ENCODE data around the gene PMM2. TPM values are rescaled to one million over a fixed set of nuclear protein-coding genes. Genes with fewer than 3 reads are reported as not detected.
"Not testable (repeated sequence)": the region's sequence is repeated elsewhere in the genome, so short reads cannot be mapped to it uniquely, and the experiment has no call there.

Gene PMM2
- total RNA-seq, 1 donor from 2014 or later: 82.9 TPM

- H3K27me3 Mint-ChIP-seq (ENCODE audit: insufficient read depth): no peaks in the 10 kb centered on the region
- H3K9me3 Mint-ChIP-seq: no peaks in the 10 kb centered on the region
- no peaks in the 10 kb centered on the region for H3K36me3 Mint-ChIP-seq (ENCODE audit: low read depth)
Observed at GRCh38 chr16:8764525-8765250, 33.0 kb upstream of the PMM2 start.

GRCh38 chr16:8767176-8767575, 30.5 kb upstream of the PMM2 start:
- H3K27me3 Mint-ChIP-seq (ENCODE audit: insufficient read depth): no peaks in the 10 kb centered on the region

More at GRCh38 chr16:8764525-8765250, 33.0 kb upstream of the PMM2 start:
- DNase-seq (ENCODE audit: low spot score): no peak
- Mint-ChIP-seq H3K4me3 (no peak overlapping the region), H3K27ac (no peak overlapping the region), H3K4me1 (ENCODE audit: low read depth) (no peaks in the 10 kb centered on the region)
- intact Hi-C loops (cut with micrococcal nuclease): no loop called here

GRCh38 chr16:8768283-8768682, 29.4 kb upstream of the PMM2 start:
- no peaks in the 10 kb centered on the region for H3K27me3 Mint-ChIP-seq (ENCODE audit: insufficient read depth)
- DNase-seq (ENCODE audit: low spot score): no peak
- intact Hi-C loops (cut with micrococcal nuclease): no loop called here
- no peak overlapping the region for H3K4me3 Mint-ChIP-seq
- H3K9me3 Mint-ChIP-seq: no peaks in the 10 kb centered on the region
- H3K4me1 Mint-ChIP-seq (ENCODE audit: low read depth): no peaks in the 10 kb centered on the region
- H3K36me3 Mint-ChIP-seq (ENCODE audit: low read depth): no peaks in the 10 kb centered on the region
- H3K27ac Mint-ChIP-seq: no peak overlapping the region

More at GRCh38 chr16:8767176-8767575, 30.5 kb upstream of the PMM2 start:
- H3K36me3 Mint-ChIP-seq (ENCODE audit: low read depth): no peaks in the 10 kb centered on the region
- H3K9me3 Mint-ChIP-seq: no peaks in the 10 kb centered on the region
- no peaks in the 10 kb centered on the region for H3K4me1 Mint-ChIP-seq (ENCODE audit: low read depth)
- intact Hi-C loops (cut with micrococcal nuclease): no loop called here
- H3K4me3 Mint-ChIP-seq: no peak overlapping the region
- H3K27ac Mint-ChIP-seq: no peak overlapping the region
- no peak for DNase-seq (ENCODE audit: low spot score)

GRCh38 chr16:8768692-8769091, 28.9 kb upstream of the PMM2 start:
- H3K9me3 Mint-ChIP-seq: no peaks in the 10 kb centered on the region
- H3K4me3 Mint-ChIP-seq: no peak overlapping the region
- no peak overlapping the region for H3K27ac Mint-ChIP-seq
- no peaks in the 10 kb centered on the region for H3K36me3 Mint-ChIP-seq (ENCODE audit: low read depth)
- H3K4me1 Mint-ChIP-seq (ENCODE audit: low read depth): no peaks in the 10 kb centered on the region
- H3K27me3 Mint-ChIP-seq (ENCODE audit: insufficient read depth): no peaks in the 10 kb centered on the region
- intact Hi-C loops (cut with micrococcal nuclease): no loop called here
- no peak for DNase-seq (ENCODE audit: low spot score)

- no peaks in the 10 kb centered on the region for H3K4me1 Mint-ChIP-seq (ENCODE audit: low read depth)
- intact Hi-C loops (cut with micrococcal nuclease): no loop called here
- no peaks in the 10 kb centered on the region for H3K9me3 Mint-ChIP-seq
- H3K27ac Mint-ChIP-seq: no peak overlapping the region
- H3K4me3 Mint-ChIP-seq: no peak overlapping the region
- DNase-seq (ENCODE audit: low spot score): no peak
- H3K27me3 Mint-ChIP-seq (ENCODE audit: insufficient read depth): no peaks in the 10 kb centered on the region
- peaks cover 6% of the 10 kb centered on the region for H3K36me3 Mint-ChIP-seq (ENCODE audit: low read depth)
Observed at GRCh38 chr16:8773537-8773936, 24.1 kb upstream of the PMM2 start.

- DNase-seq (ENCODE audit: low spot score): no peak
- no peak overlapping the region for H3K4me3 Mint-ChIP-seq
- peaks cover 6% of the 10 kb centered on the region for H3K36me3 Mint-ChIP-seq (ENCODE audit: low read depth)
- no peak overlapping the region for H3K27ac Mint-ChIP-seq
- intact Hi-C loops (cut with micrococcal nuclease): no loop called here
- no peaks in the 10 kb centered on the region for H3K27me3 Mint-ChIP-seq (ENCODE audit: insufficient read depth)
- no peaks in the 10 kb centered on the region for H3K4me1 Mint-ChIP-seq (ENCODE audit: low read depth)
- no peaks in the 10 kb centered on the region for H3K9me3 Mint-ChIP-seq
Observed at GRCh38 chr16:8774208-8774607, 23.4 kb upstream of the PMM2 start.

- intact Hi-C loops (cut with micrococcal nuclease): no loop called here
- no peak for DNase-seq (ENCODE audit: low spot score)
- H3K27ac Mint-ChIP-seq: no peak overlapping the region
- H3K4me1 Mint-ChIP-seq (ENCODE audit: low read depth): no peaks in the 10 kb centered on the region
- H3K4me3 Mint-ChIP-seq: no peak overlapping the region
- peaks cover 6% of the 10 kb centered on the region for H3K36me3 Mint-ChIP-seq (ENCODE audit: low read depth)
- H3K27me3 Mint-ChIP-seq (ENCODE audit: insufficient read depth): no peaks in the 10 kb centered on the region
- no peaks in the 10 kb centered on the region for H3K9me3 Mint-ChIP-seq
Observed at GRCh38 chr16:8775359-8775758, 22.3 kb upstream of the PMM2 start.

GRCh38 chr16:8776129-8776584, 21.5 kb upstream of the PMM2 start:
- Mint-ChIP-seq H3K27me3 (ENCODE audit: insufficient read depth) (no peaks in the 10 kb centered on the region), H3K9me3 (no peaks in the 10 kb centered on the region), H3K4me3 (no peak overlapping the region), H3K36me3 (ENCODE audit: low read depth) (peaks cover 6% of the 10 kb centered on the region), H3K27ac (no peak overlapping the region), H3K4me1 (ENCODE audit: low read depth) (no peaks in the 10 kb centered on the region)
- intact Hi-C loops (cut with micrococcal nuclease): no loop called here
- no peak for DNase-seq (ENCODE audit: low spot score)

- H3K27me3 Mint-ChIP-seq (ENCODE audit: insufficient read depth): no peaks in the 10 kb centered on the region
- no peak for DNase-seq (ENCODE audit: low spot score)
- H3K27ac Mint-ChIP-seq: no peak overlapping the region
- peaks cover 6% of the 10 kb centered on the region for H3K36me3 Mint-ChIP-seq (ENCODE audit: low read depth)
- H3K4me3 Mint-ChIP-seq: no peak overlapping the region
- no peaks in the 10 kb centered on the region for H3K9me3 Mint-ChIP-seq
- intact Hi-C loops (cut with micrococcal nuclease): no loop called here
- H3K4me1 Mint-ChIP-seq (ENCODE audit: low read depth): no peaks in the 10 kb centered on the region
Observed at GRCh38 chr16:8777217-8777616, 20.4 kb upstream of the PMM2 start.

GRCh38 chr16:8781797-8782196, 15.8 kb upstream of the PMM2 start:
- H3K36me3 Mint-ChIP-seq (ENCODE audit: low read depth): peaks cover 3% of the 10 kb centered on the region
- H3K27ac Mint-ChIP-seq: no peak overlapping the region
- H3K27me3 Mint-ChIP-seq (ENCODE audit: insufficient read depth): no peaks in the 10 kb centered on the region
- DNase-seq (ENCODE audit: low spot score): no peak
- no peaks in the 10 kb centered on the region for H3K9me3 Mint-ChIP-seq
- H3K4me1 Mint-ChIP-seq (ENCODE audit: low read depth): no peaks in the 10 kb centered on the region
- no peak overlapping the region for H3K4me3 Mint-ChIP-seq
- intact Hi-C loops (cut with micrococcal nuclease): no loop called here

- intact Hi-C loops (cut with micrococcal nuclease): no loop called here
- H3K9me3 Mint-ChIP-seq: no peaks in the 10 kb centered on the region
Observed at GRCh38 chr16:8782673-8783072, 15.0 kb upstream of the PMM2 start.

GRCh38 chr16:8785408-8785807, 12.2 kb upstream of the PMM2 start:
- H3K27me3 Mint-ChIP-seq (ENCODE audit: insufficient read depth): no peaks in the 10 kb centered on the region
- H3K27ac Mint-ChIP-seq: no peak overlapping the region
- H3K4me3 Mint-ChIP-seq: no peak overlapping the region
- intact Hi-C loops (cut with micrococcal nuclease): no loop called here
- H3K36me3 Mint-ChIP-seq (ENCODE audit: low read depth): no peaks in the 10 kb centered on the region
- no peak for DNase-seq (ENCODE audit: low spot score)
- H3K4me1 Mint-ChIP-seq (ENCODE audit: low read depth): no peaks in the 10 kb centered on the region
- no peaks in the 10 kb centered on the region for H3K9me3 Mint-ChIP-seq

More at GRCh38 chr16:8782673-8783072, 15.0 kb upstream of the PMM2 start:
- no peaks in the 10 kb centered on the region for H3K4me1 Mint-ChIP-seq (ENCODE audit: low read depth)
- DNase-seq (ENCODE audit: low spot score): no peak
- no peaks in the 10 kb centered on the region for H3K36me3 Mint-ChIP-seq (ENCODE audit: low read depth)
- no peaks in the 10 kb centered on the region for H3K27me3 Mint-ChIP-seq (ENCODE audit: insufficient read depth)
- H3K27ac Mint-ChIP-seq: no peak overlapping the region
- no peak overlapping the region for H3K4me3 Mint-ChIP-seq

- H3K4me1 Mint-ChIP-seq (ENCODE audit: low read depth); H3K36me3 Mint-ChIP-seq (ENCODE audit: low read depth); intact Hi-C loops (cut with micrococcal nuclease); H3K4me3 Mint-ChIP-seq; H3K27ac Mint-ChIP-seq; H3K27me3 Mint-ChIP-seq (ENCODE audit: insufficient read depth); DNase-seq (ENCODE audit: low spot score); H3K9me3 Mint-ChIP-seq: not testable (repeated sequence)
Observed at GRCh38 chr16:8786316-8786715, 11.3 kb upstream of the PMM2 start.

Measured in activated T-helper 1 cell treated with anti-CD3 and anti-CD28 coated beads, Interleukin-12 subunit alpha, Interleukin-12 subunit beta, Interleukin-2, Interleukin-4 antibody, amounts not matched to agents 30 ng/mL and 10 ng/mL and 1 ng/mL, durations not matched to agents 14 hours and 24 hours and 36 hours (primary cell).